Activated naive CD4-positive, alpha-beta T cell treated with anti-CD3 and anti-CD28 coated beads, Interleukin-2, amount 50 U/mL, for 72 hours (primary cell): ENCODE data around the gene MCF2L. TPM values are rescaled to one million over a fixed set of nuclear protein-coding genes. Genes with fewer than 3 reads are reported as not detected.

Source experiments
- ATAC-seq, 2 donors: fragments of 150-1000 bp; cut with Tn5 transposase; 2 replicates each; pipeline ENCODE4 v1.10.0; 2021; ENCODE audit warnings: mild to moderate bottlenecking in 2 of 2, moderate library complexity in 2 of 2
- DNase-seq, 2 donors: peaks; one replicate each; pipeline ENCODE4 v3.0.0; 2021 to 2022; ENCODE audit warnings: low spot score in 2 of 2
- H3K27ac Mint-ChIP-seq, 2 donors: one replicate each; pipeline ENCODE4 v1.8.0; 2022; ENCODE audit warnings: mild to moderate bottlenecking in 2 of 2, mixed read lengths in 2 of 2
- H3K36me3 Mint-ChIP-seq, 2 donors: one replicate each; pipeline ENCODE4 v1.8.0; 2022; ENCODE audit warnings: mixed read lengths in 2 of 2
- H3K9me3 Mint-ChIP-seq, 2 donors: one replicate each; pipeline ENCODE4 v1.8.0; 2022; ENCODE audit warnings: mixed read lengths in 2 of 2
- total RNA-seq, 2 donors: library from RNA; stranded (reverse); gene quantifications; one replicate each; pipeline ENCODE4 v1.2.3, GENCODE V29; 2022

MCF2L gene
- total RNA-seq, 2 donors from 2014 or later, result 4.8 to 14.2 TPM

- Mint-ChIP-seq H3K9me3 (no peaks in the 10 kb centered on the region), H3K36me3 (peaks cover 0 to under 1% of the 10 kb centered on the region in 2 donors), H3K27ac (peak overlapping the region; percentile 53 to 79)
- ATAC-seq, result no peak
- DNase-seq, result no peak
These were observed 15.5 kb downstream of the MCF2L start for GRCh38 chr13:112984501-112984900.

GRCh38 chr13:112984954-112985802, 16.2 kb downstream of the MCF2L start:
- Mint-ChIP-seq H3K9me3 (no peaks in the 10 kb centered on the region), H3K27ac (peak overlapping the region in 1 of 2 donors; percentile 53), H3K36me3 (peaks cover 0 to 6% of the 10 kb centered on the region in 2 donors)
- ATAC-seq (peak in 1 of 2 donors; percentile 5), DNase-seq (no peak)

- DNase-seq (no peak), ATAC-seq (no peak)
- H3K36me3 Mint-ChIP-seq, result peaks cover 0 to 6% of the 10 kb centered on the region in 2 donors
- H3K27ac Mint-ChIP-seq, result no peak overlapping the region
- H3K9me3 Mint-ChIP-seq, result no peaks in the 10 kb centered on the region
These were observed 16.9 kb downstream of the MCF2L start for GRCh38 chr13:112985803-112986408.

- Mint-ChIP-seq H3K9me3 (no peaks in the 10 kb centered on the region), H3K27ac (no peak overlapping the region), H3K36me3 (peaks cover 0 to 6% of the 10 kb centered on the region in 2 donors)
- ATAC-seq, result no peak
- no peak for DNase-seq
These were observed 17.5 kb downstream of the MCF2L start for GRCh38 chr13:112986470-112986869.

- DNase-seq (no peak), ATAC-seq (no peak)
- peaks cover 0 to 6% of the 10 kb centered on the region in 2 donors for H3K36me3 Mint-ChIP-seq
- no peaks in the 10 kb centered on the region for H3K9me3 Mint-ChIP-seq
- H3K27ac Mint-ChIP-seq, result no peak overlapping the region
These were observed 18.1 kb downstream of the MCF2L start for GRCh38 chr13:112986946-112987681.

GRCh38 chr13:112987682-112988024, 18.6 kb downstream of the MCF2L start:
- ATAC-seq, result no peak
- H3K27ac Mint-ChIP-seq, result no peak overlapping the region
- peaks cover 0 to 6% of the 10 kb centered on the region in 2 donors for H3K36me3 Mint-ChIP-seq
- H3K9me3 Mint-ChIP-seq, result no peaks in the 10 kb centered on the region
- DNase-seq, result no peak

- Mint-ChIP-seq H3K36me3 (peaks cover 0 to 6% of the 10 kb centered on the region in 2 donors), H3K27ac (no peak overlapping the region), H3K9me3 (no peaks in the 10 kb centered on the region)
- DNase-seq (no peak), ATAC-seq (no peak)
These were observed 21.8 kb downstream of the MCF2L start for GRCh38 chr13:112990783-112991182.

GRCh38 chr13:112991609-112992008, 22.6 kb downstream of the MCF2L start:
- ATAC-seq (no peak), DNase-seq (no peak)
- no peak overlapping the region for H3K27ac Mint-ChIP-seq
- no peaks in the 10 kb centered on the region for H3K9me3 Mint-ChIP-seq
- H3K36me3 Mint-ChIP-seq, result peaks cover 0 to 6% of the 10 kb centered on the region in 2 donors

- Mint-ChIP-seq H3K36me3 (peaks cover 0 to 6% of the 10 kb centered on the region in 2 donors), H3K27ac (peak overlapping the region in 1 of 2 donors; percentile 22), H3K9me3 (no peaks in the 10 kb centered on the region)
- no peak for ATAC-seq
- no peak for DNase-seq
These were observed 24.1 kb downstream of the MCF2L start for GRCh38 chr13:112992931-112993680.

GRCh38 chr13:112994084-112994780, 25.2 kb downstream of the MCF2L start:
- Mint-ChIP-seq H3K9me3 (no peaks in the 10 kb centered on the region), H3K27ac (peak overlapping the region in 1 of 2 donors; percentile 18), H3K36me3 (peaks cover 0 to 6% of the 10 kb centered on the region in 2 donors)
- no peak for ATAC-seq
- no peak for DNase-seq

- DNase-seq (no peak), ATAC-seq (no peak)
- Mint-ChIP-seq H3K36me3 (peaks cover 0 to 1% of the 10 kb centered on the region in 2 donors), H3K9me3 (no peaks in the 10 kb centered on the region), H3K27ac (no peak overlapping the region)
These were observed 25.9 kb downstream of the MCF2L start for GRCh38 chr13:112994781-112995355.

GRCh38 chr13:112995395-112996191, 26.6 kb downstream of the MCF2L start:
- DNase-seq (no peak), ATAC-seq (no peak)
- H3K9me3 Mint-ChIP-seq, result no peaks in the 10 kb centered on the region
- H3K36me3 Mint-ChIP-seq, result no peaks in the 10 kb centered on the region
- no peak overlapping the region for H3K27ac Mint-ChIP-seq

GRCh38 chr13:112996671-112997091, 27.7 kb downstream of the MCF2L start:
- Mint-ChIP-seq H3K27ac (no peak overlapping the region), H3K36me3 (no peaks in the 10 kb centered on the region), H3K9me3 (no peaks in the 10 kb centered on the region)
- DNase-seq (no peak), ATAC-seq (no peak)

- Mint-ChIP-seq H3K9me3 (no peaks in the 10 kb centered on the region), H3K36me3 (no peaks in the 10 kb centered on the region), H3K27ac (no peak overlapping the region)
- DNase-seq, result no peak
- ATAC-seq, result no peak
These were observed 28.4 kb downstream of the MCF2L start for GRCh38 chr13:112997188-112998130.
